Fibroblast of mammary gland (primary cell): ENCODE measurements around the gene PARK7.

Experiments used
- DNase-seq: peaks from one replicate; pipeline ENCODE4 v3.0.0-alpha.2; 2010; ENCODE audit warnings: low read depth
- H3K4me3 ChIP-seq: 2 replicates; pipeline ENCODE4 v1.5.1; 2011; ENCODE audit warnings: low read depth, mild to moderate bottlenecking, low read length, moderate library complexity; ENCODE audit not compliant: control insufficient read depth
- TF ChIP-seq, protein P1 (sequence below): conservative IDR thresholded peaks from 2 replicates; pipeline ENCODE4 v1.5.1; 2011; ENCODE audit warnings: low read depth, low read length, inconsistent platforms; ENCODE audit not compliant: control insufficient read depth, insufficient read depth

The PARK7 gene

DNA sequence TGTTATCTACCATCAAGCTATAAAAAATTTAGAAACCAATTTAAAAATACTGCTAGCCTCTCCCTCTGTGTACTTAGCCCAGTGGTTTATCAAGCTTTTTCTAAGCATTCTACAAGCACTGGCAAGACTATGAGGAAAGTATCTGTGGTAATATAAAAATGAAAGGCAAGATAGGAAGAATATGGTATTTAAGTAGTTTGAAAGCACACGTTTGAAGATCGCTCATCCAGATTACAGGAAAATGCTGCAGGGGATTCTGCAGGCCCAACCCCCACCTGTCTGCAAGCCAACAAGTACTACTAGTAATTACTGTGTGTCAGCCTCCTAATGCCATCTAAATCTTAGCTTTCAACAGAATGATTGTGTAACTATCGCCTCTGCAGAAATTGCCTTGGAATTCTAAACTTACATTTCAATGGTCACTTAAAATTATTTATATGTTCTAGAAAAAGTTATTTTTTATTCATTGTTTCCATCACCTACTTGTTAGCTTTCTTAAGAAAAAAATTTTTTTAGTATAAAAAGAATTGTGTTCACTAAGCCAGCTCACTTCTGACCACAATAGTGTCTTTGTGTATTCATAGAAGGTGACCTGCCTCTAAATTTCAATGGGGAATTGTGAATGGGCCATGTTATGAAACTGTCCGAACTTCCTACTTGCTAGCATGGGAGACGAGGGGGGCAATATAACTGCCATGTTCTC lies 56.1 kb downstream of the PARK7 start:
- no peak overlapping the region for H3K4me3 ChIP-seq
- TF ChIP-seq, protein P1, sequence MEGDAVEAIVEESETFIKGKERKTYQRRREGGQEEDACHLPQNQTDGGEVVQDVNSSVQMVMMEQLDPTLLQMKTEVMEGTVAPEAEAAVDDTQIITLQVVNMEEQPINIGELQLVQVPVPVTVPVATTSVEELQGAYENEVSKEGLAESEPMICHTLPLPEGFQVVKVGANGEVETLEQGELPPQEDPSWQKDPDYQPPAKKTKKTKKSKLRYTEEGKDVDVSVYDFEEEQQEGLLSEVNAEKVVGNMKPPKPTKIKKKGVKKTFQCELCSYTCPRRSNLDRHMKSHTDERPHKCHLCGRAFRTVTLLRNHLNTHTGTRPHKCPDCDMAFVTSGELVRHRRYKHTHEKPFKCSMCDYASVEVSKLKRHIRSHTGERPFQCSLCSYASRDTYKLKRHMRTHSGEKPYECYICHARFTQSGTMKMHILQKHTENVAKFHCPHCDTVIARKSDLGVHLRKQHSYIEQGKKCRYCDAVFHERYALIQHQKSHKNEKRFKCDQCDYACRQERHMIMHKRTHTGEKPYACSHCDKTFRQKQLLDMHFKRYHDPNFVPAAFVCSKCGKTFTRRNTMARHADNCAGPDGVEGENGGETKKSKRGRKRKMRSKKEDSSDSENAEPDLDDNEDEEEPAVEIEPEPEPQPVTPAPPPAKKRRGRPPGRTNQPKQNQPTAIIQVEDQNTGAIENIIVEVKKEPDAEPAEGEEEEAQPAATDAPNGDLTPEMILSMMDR = no peak
- DNase-seq = peak; percentile 71

DNA sequence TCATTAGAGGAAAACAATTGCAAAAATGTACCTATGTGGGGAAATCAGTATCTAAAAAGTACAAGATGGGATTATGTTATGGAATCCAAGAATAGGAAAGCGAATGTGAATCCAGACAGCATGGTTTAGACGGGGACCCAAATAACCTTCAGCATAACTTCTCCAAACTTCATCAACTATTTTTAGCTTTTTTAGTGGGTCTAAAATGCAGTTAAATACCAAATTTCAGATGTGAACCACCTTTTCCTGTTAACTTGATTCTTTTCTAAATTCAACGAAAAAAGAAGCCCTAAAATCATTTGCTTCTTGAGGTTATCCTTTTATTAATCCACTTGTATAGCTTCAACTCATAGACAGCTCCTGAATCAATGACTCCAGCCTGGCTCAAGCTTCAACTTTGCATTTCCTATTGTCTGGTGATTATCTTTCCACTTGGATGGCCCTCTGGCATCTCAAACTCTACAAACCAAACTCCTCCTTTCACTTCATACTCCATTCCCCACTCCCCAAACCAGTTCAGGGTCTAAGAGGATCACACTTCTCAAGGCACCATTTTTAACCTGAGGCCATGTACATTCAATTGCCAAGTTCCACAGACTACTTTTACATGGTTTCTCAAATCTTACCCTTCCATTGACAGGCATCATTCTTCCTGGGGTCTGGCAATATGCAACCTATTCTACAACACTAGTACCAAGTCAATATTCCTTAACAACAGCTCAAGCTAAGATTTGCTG lies 57.1 kb downstream of the PARK7 start:
- peak; percentile 28 for DNase-seq
- H3K4me3 ChIP-seq = no peak overlapping the region
- TF ChIP-seq, protein P1 = no peak

DNA sequence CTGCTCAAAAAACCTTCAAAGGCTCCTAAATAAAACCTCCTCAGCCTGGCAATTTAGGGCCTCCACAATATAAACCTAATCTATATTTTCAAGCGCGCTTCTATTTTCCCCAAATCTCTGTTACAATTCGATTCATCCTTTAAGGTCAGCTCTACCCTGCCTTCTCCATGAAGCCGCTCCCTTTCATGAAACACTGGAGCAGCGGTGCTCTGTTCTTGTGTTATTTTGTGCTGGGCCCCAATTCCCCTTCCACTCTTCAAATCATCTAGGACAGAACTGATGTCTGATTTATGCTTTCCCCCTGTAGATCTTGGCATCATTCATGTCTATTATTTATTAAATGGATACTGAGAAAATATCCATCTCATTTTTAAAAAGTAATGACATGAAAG lies 57.7 kb downstream of the PARK7 start:
- TF ChIP-seq, protein P1 = no peak
- DNase-seq = no peak
- H3K4me3 ChIP-seq = no peak overlapping the region

DNA sequence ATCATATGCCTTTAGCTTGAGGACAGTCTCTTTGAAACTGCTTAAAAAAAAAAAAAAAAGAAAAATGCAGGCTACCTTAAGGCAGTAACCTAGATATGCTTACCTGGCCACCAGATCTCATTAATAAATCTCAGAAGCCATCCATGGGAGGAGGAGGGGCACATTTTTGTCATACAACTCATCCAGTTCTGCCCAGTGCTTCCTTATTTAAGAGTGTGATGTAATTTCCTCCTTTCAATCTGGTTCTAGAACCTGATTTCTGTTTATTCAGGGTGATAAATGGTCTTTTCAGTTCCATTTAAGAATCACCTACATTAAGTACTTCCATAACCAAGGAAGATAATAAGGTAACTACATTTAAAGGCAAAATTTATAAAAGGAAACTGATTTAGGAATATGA lies 58.5 kb downstream of the PARK7 start:
- H3K4me3 ChIP-seq = no peak overlapping the region
- DNase-seq = peak; percentile 49
- TF ChIP-seq, protein P1 = no peak

DNA sequence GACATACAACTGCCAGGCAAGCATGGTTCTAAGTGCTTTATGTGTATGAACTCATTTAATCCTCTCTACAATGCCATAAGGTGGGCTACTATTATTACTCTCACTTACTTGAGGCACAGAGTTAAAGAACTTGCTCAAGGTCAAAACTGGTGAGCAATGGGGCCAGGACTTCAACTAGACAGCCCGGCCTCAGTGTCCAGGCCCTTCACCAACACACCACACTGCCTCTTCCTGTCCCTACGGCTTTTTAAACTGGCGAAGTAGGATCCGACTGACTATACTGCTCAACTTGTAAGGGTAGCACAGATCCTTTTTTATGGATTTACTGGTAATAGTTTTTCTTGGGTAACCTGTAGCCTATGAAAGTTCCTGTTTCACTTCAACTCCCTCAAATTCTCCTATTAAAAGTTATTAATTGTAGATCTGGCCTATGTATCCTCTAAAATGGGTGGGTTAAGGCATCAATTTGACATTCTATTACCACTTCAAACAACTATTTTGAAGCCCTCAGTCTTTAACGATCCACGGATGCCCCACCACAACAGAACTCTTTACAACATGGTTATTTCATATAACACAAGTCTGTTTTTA lies 60.3 kb downstream of the PARK7 start:
- DNase-seq = peak; percentile 18
- TF ChIP-seq, protein P1 = no peak
- no peak overlapping the region for H3K4me3 ChIP-seq

DNA sequence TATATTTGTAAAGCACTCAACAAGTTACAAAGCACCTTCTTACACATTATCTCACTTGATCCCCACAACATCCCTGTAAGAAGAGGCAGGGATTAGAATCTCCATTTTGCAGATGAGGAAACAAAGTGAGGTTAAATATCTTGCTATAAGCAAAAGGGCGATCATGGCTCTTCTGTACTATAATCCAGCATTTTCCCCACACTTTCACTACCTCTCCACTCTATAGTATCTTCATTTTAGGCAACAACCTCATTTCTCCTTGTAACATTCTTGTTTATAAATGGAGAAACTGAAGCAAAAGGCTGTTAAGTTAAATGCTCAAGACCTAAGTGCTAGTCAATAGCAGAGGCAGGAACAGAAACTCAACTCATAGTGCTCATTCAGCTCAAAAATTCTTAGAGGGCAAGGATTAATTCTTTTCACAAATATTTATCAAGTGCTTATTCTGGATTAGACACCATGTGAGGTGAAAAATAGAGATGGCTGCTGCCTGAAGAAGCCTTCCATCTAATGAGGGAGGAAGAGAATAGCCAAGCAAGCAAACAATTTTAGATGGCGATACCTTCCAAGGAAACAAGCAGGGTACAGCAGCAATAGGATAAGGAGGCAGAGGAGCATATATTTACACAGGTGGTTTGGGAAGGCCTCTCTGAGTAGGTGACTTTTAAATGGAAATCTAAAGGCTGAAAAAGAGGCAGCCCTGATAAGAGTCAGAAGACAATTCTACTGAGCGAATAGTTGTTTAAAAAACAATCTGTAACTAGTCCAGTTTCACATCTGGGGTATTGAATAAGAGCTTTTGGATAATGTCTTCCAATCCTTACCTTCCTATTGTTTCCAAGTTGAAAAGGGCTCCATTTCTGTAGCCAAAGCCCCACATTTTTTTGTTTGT lies 61.1 kb downstream of the PARK7 start:
- DNase-seq = no peak
- peak overlapping the region; percentile 9 for H3K4me3 ChIP-seq
- TF ChIP-seq, protein P1 = no peak
